HEK293 (cell line): ENCODE results near the gene DCUN1D2.

Source experiments
- CTCF ChIA-PET: fragments of 350-600 bp; formaldehyde crosslinking; extraction: SDS; loops from one replicate; lab custom pipeline; 2021; ENCODE audit warnings: antibody characterized with exemption; lab: Yijun Ruan, JAX
- POLR2A ChIA-PET: fragments of 300-600 bp; formaldehyde crosslinking; extraction: SDS; loops from one replicate; lab custom pipeline; 2020; ENCODE audit warnings: antibody characterized with exemption, inconsistent platforms; lab: Yijun Ruan, JAX
- H3K27ac ChIP-seq: fragments of 200-500 bp; sonication (Bioruptor generic); 2 replicates; pipeline ENCODE4 v1.5.1; 2014; ENCODE audit warnings: low read depth, low read length, control low read depth, inconsistent platforms; ENCODE audit errors: extremely low read depth
- H3K36me3 ChIP-seq, 2 experiments: fragments of 200-500 bp in 1 of 2; sonication (Bioruptor generic) in 1 of 2; 1 replicate in 1 of 2; 2 replicates in 1 of 2; pipeline ENCODE4 v1.5.1; 2014 to 2017; ENCODE audit warnings: inconsistent platforms in 2 of 2, low read length in 2 of 2; ENCODE audit not compliant: control insufficient read depth in 2 of 2, insufficient read depth in 1 of 2
- H3K4me1 ChIP-seq: fragments of 200-500 bp; sonication (Bioruptor generic); 2 replicates; pipeline ENCODE4 v1.5.1; 2014; ENCODE audit warnings: mild to moderate bottlenecking, low read length, inconsistent platforms; ENCODE audit not compliant: control insufficient read depth, insufficient read depth
- H3K4me3 ChIP-seq: 2 replicates; pipeline ENCODE4 v1.5.1; 2011; ENCODE audit warnings: low read depth, mild to moderate bottlenecking, control low read depth, low read length, moderate library complexity
- H3K9me3 ChIP-seq: fragments of 200-500 bp; sonication (Bioruptor generic); 2 replicates; pipeline ENCODE4 v1.5.1; 2014; ENCODE audit warnings: low read depth, low read length, inconsistent platforms; ENCODE audit not compliant: control insufficient read depth, insufficient read depth
- GLI4 ChIP-seq: fragments of 450-650 bp; formaldehyde crosslinking; IDR thresholded peaks from 2 replicates; pipeline ENCODE4 v1.5.1; 2016; ENCODE audit warnings: missing biosample characterization, missing genetic modification characterization
- ZNF157 ChIP-seq: fragments of 450-650 bp; formaldehyde crosslinking; IDR thresholded peaks from 2 replicates; pipeline ENCODE4 v1.5.1; 2016; ENCODE audit warnings: missing biosample characterization, missing genetic modification characterization
- ZNF211 ChIP-seq: fragments of 450-650 bp; formaldehyde crosslinking; IDR thresholded peaks from 2 replicates; pipeline ENCODE4 v1.5.1; 2016; ENCODE audit warnings: low read depth, missing biosample characterization, missing genetic modification characterization
- ZNF221 ChIP-seq: fragments of 450-650 bp; formaldehyde crosslinking; IDR thresholded peaks from 2 replicates; pipeline ENCODE4 v1.5.1; 2017; ENCODE audit warnings: missing biosample characterization, missing genetic modification characterization, borderline replicate concordance
- ZNF24 ChIP-seq: fragments of 450-650 bp; formaldehyde crosslinking; IDR thresholded peaks from 2 replicates; pipeline ENCODE4 v1.5.1; 2016; ENCODE audit warnings: missing biosample characterization, missing genetic modification characterization
- ZNF391 ChIP-seq: fragments of 450-650 bp; formaldehyde crosslinking; IDR thresholded peaks from 2 replicates; pipeline ENCODE4 v1.5.1; 2016; ENCODE audit warnings: low read depth, missing biosample characterization, missing genetic modification characterization, borderline replicate concordance
- ZNF423 ChIP-seq: fragments of 450-650 bp; formaldehyde crosslinking; IDR thresholded peaks from 2 replicates; pipeline ENCODE4 v1.5.1; 2016; ENCODE audit warnings: missing biosample characterization, missing genetic modification characterization
- ZNF621 ChIP-seq: fragments of 450-650 bp; formaldehyde crosslinking; IDR thresholded peaks from 2 replicates; pipeline ENCODE4 v1.5.1; 2017; ENCODE audit warnings: missing biosample characterization, missing genetic modification characterization
- ZNF626 ChIP-seq: fragments of 450-650 bp; sonication (Bioruptor Pico); formaldehyde crosslinking; IDR thresholded peaks from 2 replicates; pipeline ENCODE4 v1.5.1; 2018; ENCODE audit warnings: missing biosample characterization, missing genetic modification characterization, inconsistent platforms
- ZNF654 ChIP-seq: fragments of 450-650 bp; formaldehyde crosslinking; IDR thresholded peaks from 2 replicates; pipeline ENCODE4 v1.5.1; 2016; ENCODE audit warnings: low read depth, missing biosample characterization, missing genetic modification characterization
- ZNF660 ChIP-seq: fragments of 450-650 bp; IDR thresholded peaks from 2 replicates; pipeline ENCODE4 v1.5.1; 2018; ENCODE audit warnings: missing biosample characterization, mild to moderate bottlenecking, missing genetic modification characterization
- ZNF776 ChIP-seq: fragments of 450-650 bp; formaldehyde crosslinking; IDR thresholded peaks from 2 replicates; pipeline ENCODE4 v1.5.0; 2017; ENCODE audit warnings: missing biosample characterization, missing genetic modification characterization, borderline replicate concordance
- ZNF785 ChIP-seq: fragments of 450-650 bp; formaldehyde crosslinking; IDR thresholded peaks from 2 replicates; pipeline ENCODE4 v1.5.1; 2016; ENCODE audit warnings: missing biosample characterization, missing genetic modification characterization
- ZNF791 ChIP-seq: fragments of 450-650 bp; formaldehyde crosslinking; IDR thresholded peaks from 2 replicates; pipeline ENCODE4 v1.5.1; 2016; ENCODE audit warnings: missing biosample characterization, missing genetic modification characterization
- ZNF830 ChIP-seq: fragments of 450-650 bp; IDR thresholded peaks from 2 replicates; pipeline ENCODE4 v1.5.0; 2018; ENCODE audit warnings: missing biosample characterization, missing genetic modification characterization, low read depth, mild to moderate bottlenecking, moderate library complexity
- ZNF843 ChIP-seq: fragments of 450-650 bp; formaldehyde crosslinking; IDR thresholded peaks from 2 replicates; pipeline ENCODE4 v1.5.1; 2016; ENCODE audit warnings: missing biosample characterization, missing genetic modification characterization
- TF ChIP-seq, protein P1 (sequence below): fragments of 450-650 bp; formaldehyde crosslinking; IDR thresholded peaks from 2 replicates; pipeline ENCODE4 v1.5.1; 2016; ENCODE audit warnings: missing biosample characterization, missing genetic modification characterization, low read depth
- TF ChIP-seq, protein P2 (sequence below): fragments of 450-650 bp; formaldehyde crosslinking; IDR thresholded peaks from 2 replicates; pipeline ENCODE4 v1.5.1; 2017; ENCODE audit warnings: missing biosample characterization, mild to moderate bottlenecking, missing genetic modification characterization, moderate library complexity
- TF ChIP-seq, protein P3 (sequence below): fragments of 450-650 bp; formaldehyde crosslinking; IDR thresholded peaks from 2 replicates; pipeline ENCODE4 v1.5.1; 2017; ENCODE audit warnings: missing biosample characterization, missing genetic modification characterization
- TF ChIP-seq, protein P4 (sequence below): fragments of 450-650 bp; formaldehyde crosslinking; IDR thresholded peaks from 2 replicates; pipeline ENCODE4 v1.5.1; 2016; ENCODE audit warnings: missing biosample characterization, missing genetic modification characterization, borderline replicate concordance
- TF ChIP-seq, protein P5 (sequence below): fragments of 450-650 bp; formaldehyde crosslinking; IDR thresholded peaks from 2 replicates; pipeline ENCODE4 v1.5.1; 2016; ENCODE audit warnings: missing biosample characterization, missing genetic modification characterization

DCUN1D2 gene

DNA sequence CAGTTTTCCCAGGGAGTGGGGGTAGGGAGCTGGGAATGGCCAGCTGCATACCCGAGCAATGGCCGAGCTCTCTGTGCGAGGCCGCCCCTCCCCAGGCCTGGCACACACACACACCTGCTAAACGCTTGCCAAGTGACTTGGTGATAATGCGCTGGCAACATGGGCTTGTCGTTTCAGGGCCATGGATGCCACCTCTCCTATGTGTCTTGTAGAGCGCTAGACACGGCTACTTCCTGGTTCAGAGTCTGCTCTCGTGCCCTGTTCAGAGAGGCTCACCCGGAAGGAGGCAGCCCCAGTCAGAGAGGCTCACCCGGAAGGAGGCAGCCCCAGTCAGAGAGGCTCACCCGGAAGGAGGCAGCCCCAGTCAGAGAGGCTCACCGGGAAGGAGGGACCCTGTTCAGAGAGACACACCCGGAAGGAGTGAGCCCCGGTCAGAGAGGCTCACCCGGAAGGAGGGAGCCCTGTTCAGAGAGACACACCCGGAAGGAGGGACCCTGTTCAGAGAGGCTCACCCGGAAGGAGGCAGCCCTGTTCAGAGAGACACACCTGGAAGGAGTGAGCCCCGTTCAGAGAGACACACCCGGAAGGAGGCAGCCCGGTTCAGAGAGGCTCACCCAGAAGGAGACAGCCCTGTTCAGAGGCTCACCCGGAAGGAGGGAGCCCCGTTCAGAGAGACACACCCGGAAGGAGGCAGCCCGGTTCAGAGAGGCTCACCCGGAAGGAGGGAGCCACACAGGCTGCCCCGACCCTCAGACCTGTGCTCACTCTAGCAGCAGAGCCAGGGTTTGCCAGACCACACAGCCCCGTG lies 41.4 kb downstream of the DCUN1D2 start (continued):
- TF ChIP-seq ZNF791 (tag by site-specific recombination): no peak
- no peak for TF ChIP-seq ZNF654

DNA sequence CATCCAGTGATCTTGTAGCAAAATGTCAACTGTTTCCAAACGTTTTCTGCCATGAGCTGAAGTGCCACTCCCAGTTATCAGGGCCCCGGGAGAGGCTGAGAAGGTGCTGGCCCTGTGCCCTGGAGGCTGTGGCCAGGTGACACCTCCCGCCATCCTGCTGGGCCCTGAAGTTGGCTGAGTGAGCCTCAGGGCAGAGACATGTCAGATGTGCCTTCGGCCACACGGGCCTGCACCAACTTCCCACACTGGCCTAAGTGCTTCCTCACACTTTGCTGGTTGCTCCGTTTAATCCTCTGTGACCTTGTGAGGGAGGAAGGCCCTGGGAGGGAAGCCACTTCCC lies 42.0 kb downstream of the DCUN1D2 start:
- POLR2A ChIA-PET: no interaction called here
- TF ChIP-seq ZNF843 (tag by site-specific recombination): no peak

DNA sequence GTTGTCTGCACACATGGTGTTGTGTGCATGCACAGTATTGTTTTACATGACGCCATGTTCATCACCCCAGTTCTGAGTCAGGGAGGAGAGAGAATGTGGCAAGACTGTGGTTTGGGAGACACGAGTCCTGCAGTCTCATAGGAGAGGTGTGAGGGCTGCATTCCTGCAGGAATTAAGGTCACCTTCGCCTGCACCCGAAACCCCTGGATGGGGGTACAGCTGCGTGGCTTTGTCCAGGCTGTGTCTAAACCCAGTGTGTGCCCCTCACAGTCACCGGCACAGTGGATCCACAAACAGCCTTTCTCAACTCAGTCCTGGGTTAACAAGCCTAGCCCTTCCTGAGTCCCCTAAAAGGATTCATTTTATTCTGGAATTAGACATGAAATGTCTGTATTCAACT lies 42.9 kb downstream of the DCUN1D2 start:
- Histone ChIP-seq H3K36me3 (peaks cover 0 to 26% of the 10 kb centered on the region in 2 experiments; a peak in 2 of 3 replicates), H3K4me3 (no peak overlapping the region), H3K9me3 (no peaks in the 10 kb centered on the region), H3K4me1 (no peaks in the 10 kb centered on the region), H3K27ac (no peak overlapping the region)
- TF ChIP-seq ZNF626 (tag by site-specific recombination) (no peak), ZNF211 (tag by site-specific recombination) (no peak), ZNF621 (tag by site-specific recombination) (no peak), ZNF776 (tag by site-specific recombination) (no peak), ZNF24 (no peak), GLI4 (tag by site-specific recombination) (no peak), ZNF785 (tag by site-specific recombination) (no peak), ZNF660 (no peak), ZNF830 (tag by site-specific recombination) (no peak), ZNF157 (tag by site-specific recombination) (no peak), ZNF221 (tag by site-specific recombination) (no peak)
- TF ChIP-seq, protein P1, sequence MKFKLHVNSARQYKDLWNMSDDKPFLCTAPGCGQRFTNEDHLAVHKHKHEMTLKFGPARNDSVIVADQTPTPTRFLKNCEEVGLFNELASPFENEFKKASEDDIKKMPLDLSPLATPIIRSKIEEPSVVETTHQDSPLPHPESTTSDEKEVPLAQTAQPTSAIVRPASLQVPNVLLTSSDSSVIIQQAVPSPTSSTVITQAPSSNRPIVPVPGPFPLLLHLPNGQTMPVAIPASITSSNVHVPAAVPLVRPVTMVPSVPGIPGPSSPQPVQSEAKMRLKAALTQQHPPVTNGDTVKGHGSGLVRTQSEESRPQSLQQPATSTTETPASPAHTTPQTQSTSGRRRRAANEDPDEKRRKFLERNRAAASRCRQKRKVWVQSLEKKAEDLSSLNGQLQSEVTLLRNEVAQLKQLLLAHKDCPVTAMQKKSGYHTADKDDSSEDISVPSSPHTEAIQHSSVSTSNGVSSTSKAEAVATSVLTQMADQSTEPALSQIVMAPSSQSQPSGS (tag by site-specific recombination): no peak
- POLR2A ChIA-PET: no interaction called here
- CTCF ChIA-PET: interaction anchor here (1.0 kb wide), 1 partner anchor 10 kb away, joined by 3 read pairs; no protein-coding TSS in a partner anchor

More for the DNA sequence above, 42.0 kb downstream of the DCUN1D2 start:
- Histone ChIP-seq H3K36me3 (peaks cover 0 to 19% of the 10 kb centered on the region in 2 experiments; a peak in 2 of 3 replicates), H3K4me3 (no peak overlapping the region), H3K9me3 (no peaks in the 10 kb centered on the region), H3K27ac (no peak overlapping the region), H3K4me1 (peaks cover 4% of the 10 kb centered on the region; the same call in 1 of the 2 replicates)
- CTCF ChIA-PET: interaction anchor here (0.7 kb wide), 1 partner anchor 52 kb away, joined by 3 read pairs; no protein-coding TSS in a partner anchor

DNA sequence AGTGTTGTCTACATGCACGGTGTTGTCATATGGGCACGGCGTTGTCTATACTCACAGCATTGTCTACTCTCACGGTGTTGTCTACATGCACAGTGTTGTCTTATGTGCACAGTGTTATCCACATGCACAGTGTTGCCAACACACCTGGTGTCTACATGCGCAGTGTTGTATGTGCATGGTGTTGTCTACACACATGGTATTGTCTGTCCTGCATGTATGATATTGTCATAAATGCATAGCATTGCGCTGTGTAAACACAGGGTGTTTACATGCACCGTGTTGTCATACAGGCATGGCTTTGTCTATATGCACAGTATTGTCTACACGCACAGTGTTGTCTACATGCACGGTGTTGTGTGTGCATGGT lies 44.0 kb downstream of the DCUN1D2 start:
- Histone ChIP-seq H3K27ac (no peak overlapping the region), H3K4me3 (no peak overlapping the region), H3K36me3 (peaks cover 0 to 28% of the 10 kb centered on the region in 2 experiments; a peak in 2 of 3 replicates), H3K4me1 (no peaks in the 10 kb centered on the region), H3K9me3 (no peaks in the 10 kb centered on the region)
- POLR2A ChIA-PET: no interaction called here
- CTCF ChIA-PET: no interaction called here
- TF ChIP-seq, protein P2, sequence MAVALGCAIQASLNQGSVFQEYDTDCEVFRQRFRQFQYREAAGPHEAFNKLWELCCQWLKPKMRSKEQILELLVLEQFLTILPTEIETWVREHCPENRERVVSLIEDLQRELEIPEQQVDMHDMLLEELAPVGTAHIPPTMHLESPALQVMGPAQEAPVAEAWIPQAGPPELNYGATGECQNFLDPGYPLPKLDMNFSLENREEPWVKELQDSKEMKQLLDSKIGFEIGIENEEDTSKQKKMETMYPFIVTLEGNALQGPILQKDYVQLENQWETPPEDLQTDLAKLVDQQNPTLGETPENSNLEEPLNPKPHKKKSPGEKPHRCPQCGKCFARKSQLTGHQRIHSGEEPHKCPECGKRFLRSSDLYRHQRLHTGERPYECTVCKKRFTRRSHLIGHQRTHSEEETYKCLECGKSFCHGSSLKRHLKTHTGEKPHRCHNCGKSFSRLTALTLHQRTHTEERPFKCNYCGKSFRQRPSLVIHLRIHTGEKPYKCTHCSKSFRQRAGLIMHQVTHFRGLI (tag by site-specific recombination): no peak
- TF ChIP-seq, protein P3, sequence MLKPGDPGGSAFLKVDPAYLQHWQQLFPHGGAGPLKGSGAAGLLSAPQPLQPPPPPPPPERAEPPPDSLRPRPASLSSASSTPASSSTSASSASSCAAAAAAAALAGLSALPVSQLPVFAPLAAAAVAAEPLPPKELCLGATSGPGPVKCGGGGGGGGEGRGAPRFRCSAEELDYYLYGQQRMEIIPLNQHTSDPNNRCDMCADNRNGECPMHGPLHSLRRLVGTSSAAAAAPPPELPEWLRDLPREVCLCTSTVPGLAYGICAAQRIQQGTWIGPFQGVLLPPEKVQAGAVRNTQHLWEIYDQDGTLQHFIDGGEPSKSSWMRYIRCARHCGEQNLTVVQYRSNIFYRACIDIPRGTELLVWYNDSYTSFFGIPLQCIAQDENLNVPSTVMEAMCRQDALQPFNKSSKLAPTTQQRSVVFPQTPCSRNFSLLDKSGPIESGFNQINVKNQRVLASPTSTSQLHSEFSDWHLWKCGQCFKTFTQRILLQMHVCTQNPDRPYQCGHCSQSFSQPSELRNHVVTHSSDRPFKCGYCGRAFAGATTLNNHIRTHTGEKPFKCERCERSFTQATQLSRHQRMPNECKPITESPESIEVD (tag by site-specific recombination): no peak
- TF ChIP-seq, protein P4, sequence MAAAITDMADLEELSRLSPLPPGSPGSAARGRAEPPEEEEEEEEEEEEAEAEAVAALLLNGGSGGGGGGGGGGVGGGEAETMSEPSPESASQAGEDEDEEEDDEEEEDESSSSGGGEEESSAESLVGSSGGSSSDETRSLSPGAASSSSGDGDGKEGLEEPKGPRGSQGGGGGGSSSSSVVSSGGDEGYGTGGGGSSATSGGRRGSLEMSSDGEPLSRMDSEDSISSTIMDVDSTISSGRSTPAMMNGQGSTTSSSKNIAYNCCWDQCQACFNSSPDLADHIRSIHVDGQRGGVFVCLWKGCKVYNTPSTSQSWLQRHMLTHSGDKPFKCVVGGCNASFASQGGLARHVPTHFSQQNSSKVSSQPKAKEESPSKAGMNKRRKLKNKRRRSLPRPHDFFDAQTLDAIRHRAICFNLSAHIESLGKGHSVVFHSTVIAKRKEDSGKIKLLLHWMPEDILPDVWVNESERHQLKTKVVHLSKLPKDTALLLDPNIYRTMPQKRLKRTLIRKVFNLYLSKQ (tag by site-specific recombination): no peak
- TF ChIP-seq, protein P5, sequence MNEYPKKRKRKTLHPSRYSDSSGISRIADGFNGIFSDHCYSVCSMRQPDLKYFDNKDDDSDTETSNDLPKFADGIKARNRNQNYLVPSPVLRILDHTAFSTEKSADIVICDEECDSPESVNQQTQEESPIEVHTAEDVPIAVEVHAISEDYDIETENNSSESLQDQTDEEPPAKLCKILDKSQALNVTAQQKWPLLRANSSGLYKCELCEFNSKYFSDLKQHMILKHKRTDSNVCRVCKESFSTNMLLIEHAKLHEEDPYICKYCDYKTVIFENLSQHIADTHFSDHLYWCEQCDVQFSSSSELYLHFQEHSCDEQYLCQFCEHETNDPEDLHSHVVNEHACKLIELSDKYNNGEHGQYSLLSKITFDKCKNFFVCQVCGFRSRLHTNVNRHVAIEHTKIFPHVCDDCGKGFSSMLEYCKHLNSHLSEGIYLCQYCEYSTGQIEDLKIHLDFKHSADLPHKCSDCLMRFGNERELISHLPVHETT: no peak
- TF ChIP-seq ZNF391 (tag by site-specific recombination) (no peak), ZNF423 (no peak)
